Stomach (tissue), 4 donors: Measurements from ENCODE around the gene KRTAP10-5.

ENCODE experiments used
- CTCF ChIP-seq, 7 experiments: fragments of 450-650 bp in 4 of 7; fragments of 200-600 bp in 3 of 7; sonication (generic) in 3 of 7; IDR thresholded peaks; one replicate each; pipeline ENCODE4 v1.5.1; 2016 to 2019; ENCODE audit warnings: antibody characterized with exemption in 7 of 7, control low read depth in 2 of 7, mild to moderate bottlenecking in 1 of 7
- EP300 ChIP-seq: sonication (generic); formaldehyde crosslinking; IDR thresholded peaks from one replicate; pipeline ENCODE4 v1.6.1; 2017; ENCODE audit warnings: antibody characterized with exemption
- POLR2A ChIP-seq, 4 donors: fragments of 450-650 bp; IDR thresholded peaks; one replicate each; pipeline ENCODE4 v1.6.1; 2016; ENCODE audit warnings: antibody characterized with exemption in 4 of 4, control low read depth in 2 of 4, mild to moderate bottlenecking in 1 of 4, moderate library complexity in 1 of 4
- POLR2AphosphoS5 ChIP-seq, 3 donors: sonication (generic); formaldehyde crosslinking; IDR thresholded peaks; one replicate each; pipeline ENCODE4 v1.6.1; 2016; ENCODE audit warnings: antibody characterized with exemption in 3 of 3

DNA sequence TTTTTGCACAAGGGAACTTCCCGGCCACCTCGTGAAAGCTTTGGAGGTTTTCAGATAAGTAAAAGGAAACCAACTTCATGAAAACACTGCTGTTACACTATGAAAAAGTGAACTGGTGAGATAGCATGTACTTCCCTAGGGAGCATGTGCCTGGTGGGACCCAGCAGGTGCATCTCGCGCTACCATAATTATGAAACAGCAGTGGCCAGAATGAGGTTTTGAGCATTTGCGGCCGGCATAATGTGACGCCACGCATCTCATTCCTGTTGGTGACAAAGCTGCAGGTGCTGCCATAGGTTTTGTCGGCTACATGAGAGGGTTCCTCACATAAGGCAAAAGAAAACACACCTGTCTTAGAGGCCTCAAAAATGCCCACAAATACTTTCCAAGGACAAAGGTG lies 23.5 kb downstream of the KRTAP10-5 start:
- no peak for TF ChIP-seq CTCF (IDR thresholded peaks at IDR 0.05)
- no peak for TF ChIP-seq POLR2A (IDR thresholded peaks at IDR 0.05)
- no peak for TF ChIP-seq EP300
- TF ChIP-seq POLR2AphosphoS5 (IDR thresholded peaks at IDR 0.05) = no peak
